Endodermal cell (in vitro differentiated cells): ENCODE results near the gene KATNB1. TPM values are rescaled to one million over a fixed set of nuclear protein-coding genes. Genes with fewer than 3 reads are reported as not detected.
A peak's percentile ranks its signal among the peaks of the same experiment; 100 is the strongest.

ENCODE experiments used
- DNase-seq: peaks from one replicate; pipeline ENCODE4 v3.0.0-alpha.2; 2017
- H3K27ac ChIP-seq: 2 replicates; pipeline ENCODE4 v1.5.1; 2013; ENCODE audit warnings: mild to moderate bottlenecking, low read depth, low read length, moderate library complexity
- H3K27me3 ChIP-seq: 2 replicates; pipeline ENCODE4 v1.6.1; 2013; ENCODE audit warnings: mild to moderate bottlenecking, low read length, moderate library complexity; ENCODE audit not compliant: insufficient read depth, control insufficient read depth, poor library complexity, severe bottlenecking
- H3K36me3 ChIP-seq: 2 replicates; pipeline ENCODE4 v1.7.0; 2013; ENCODE audit warnings: mild to moderate bottlenecking, low read length, moderate library complexity; ENCODE audit not compliant: control insufficient read depth, insufficient read depth
- H3K4me1 ChIP-seq: one replicate; pipeline ENCODE4 v1.7.0; 2013; ENCODE audit warnings: low read length; ENCODE audit not compliant: control insufficient read depth, insufficient read depth
- H3K4me3 ChIP-seq: 2 replicates; pipeline ENCODE4 v1.5.1; 2013; ENCODE audit warnings: mild to moderate bottlenecking, low read length, moderate library complexity
- H3K9ac ChIP-seq: 2 replicates; pipeline ENCODE4 v1.6.1; 2013; ENCODE audit warnings: mild to moderate bottlenecking, low read length, moderate library complexity; ENCODE audit not compliant: poor library complexity, severe bottlenecking; ENCODE audit errors: extremely low read depth
- H3K9me3 ChIP-seq: 2 replicates; pipeline ENCODE4 v1.6.1; 2013; ENCODE audit warnings: mild to moderate bottlenecking, low read length, moderate library complexity; ENCODE audit not compliant: control insufficient read depth
- H3K27ac Mint-ChIP-seq: 2 replicates; pipeline ENCODE4 v1.8.0; 2020; ENCODE audit warnings: mixed read lengths
- H3K27me3 Mint-ChIP-seq: 2 replicates; pipeline ENCODE4 v1.8.0; 2021; ENCODE audit warnings: mild to moderate bottlenecking, mixed read lengths; ENCODE audit not compliant: insufficient read depth
- H3K36me3 Mint-ChIP-seq: 2 replicates; pipeline ENCODE4 v1.8.0; 2020; ENCODE audit warnings: low read depth, mixed read lengths
- H3K4me1 Mint-ChIP-seq: 2 replicates; pipeline ENCODE4 v1.8.0; 2020; ENCODE audit warnings: mixed read lengths
- H3K4me3 Mint-ChIP-seq: 2 replicates; pipeline ENCODE4 v1.8.0; 2020; ENCODE audit warnings: mild to moderate bottlenecking, moderate library complexity, mixed read lengths
- H3K9me3 Mint-ChIP-seq: 2 replicates; pipeline ENCODE4 v1.8.0; 2020; ENCODE audit warnings: mild to moderate bottlenecking, mixed read lengths
- CTCF ChIP-seq: fragments of 200-600 bp; sonication (generic); conservative IDR thresholded peaks from 2 replicates; pipeline ENCODE4 v1.5.0; 2021; ENCODE audit warnings: antibody characterized with exemption, mild to moderate bottlenecking
- WGBS, 2 experiments: methylation state at CpG; one replicate each; pipeline versions ENCODE4 v1.1.5 to v1.1.7; 2013; ENCODE audit warnings: missing lambda C conversion rate in 2 of 2, mixed read lengths in 1 of 2; ENCODE audit not compliant: insufficient coverage in 1 of 2, insufficient read length in 1 of 2; 5-methylcytosine and 5-hydroxymethylcytosine counted together
- total RNA-seq, 2 donors: library from RNA; stranded (reverse); fragmentation: NEBNext Ultra II Directional in 1 of 2; extraction: Animal tissue kit (Norgen Biotek cat#: 25700) in 1 of 2; gene quantifications; 2 replicates in 1 of 2; 3 replicates in 1 of 2; pipeline ENCODE4 v1.2.1, GENCODE V29; 2021

The KATNB1 gene
- total RNA-seq, 2 donors from 2014 or later: 26.1 to 32.4 TPM

- H3K36me3 ChIP-seq: no peaks in the 10 kb centered on the region
- H3K27me3 ChIP-seq: no peaks in the 10 kb centered on the region
- no peaks in the 10 kb centered on the region for H3K27me3 Mint-ChIP-seq
- no peaks in the 10 kb centered on the region for H3K9me3 Mint-ChIP-seq
- H3K27ac Mint-ChIP-seq: no peak overlapping the region
- H3K4me3 Mint-ChIP-seq: no peak overlapping the region
- H3K4me1 Mint-ChIP-seq: peaks cover 3% of the 10 kb centered on the region
- H3K4me1 ChIP-seq: no peaks in the 10 kb centered on the region
- H3K36me3 Mint-ChIP-seq: no peaks in the 10 kb centered on the region
- H3K27ac ChIP-seq: no peak overlapping the region
- no peak overlapping the region for H3K4me3 ChIP-seq
- 73 to 84% methylated on average over 3 of the region's 3 CpGs for WGBS, 2 experiments
- DNase-seq: peak; percentile 82
- peak; percentile 81 for TF ChIP-seq CTCF
- H3K9me3 ChIP-seq: no peaks in the 10 kb centered on the region
- no peak overlapping the region for H3K9ac ChIP-seq
These were observed 15.4 kb upstream of the KATNB1 start for GRCh38 chr16:57720142-57720575.

- no peak overlapping the region for H3K27ac Mint-ChIP-seq
- H3K36me3 Mint-ChIP-seq: no peaks in the 10 kb centered on the region
- TF ChIP-seq CTCF: no peak
These were observed 14.0 kb upstream of the KATNB1 start for GRCh38 chr16:57721356-57722209.

DNA sequence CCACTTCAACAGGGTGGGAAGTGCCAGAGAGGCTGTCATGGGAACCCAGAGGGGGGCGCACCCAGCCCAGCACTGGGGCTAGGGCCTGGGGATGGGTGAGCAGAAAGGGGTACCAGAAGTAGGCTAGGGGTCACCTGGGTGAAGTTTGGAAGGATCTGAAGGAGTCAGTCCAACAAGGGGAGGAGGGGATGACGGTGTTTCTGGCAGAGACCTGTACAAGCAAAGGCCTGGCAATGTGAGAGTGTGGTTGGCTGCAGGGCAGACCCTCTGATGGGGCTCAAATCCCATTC is 13.4 kb upstream of the KATNB1 start:
- Histone ChIP-seq H3K27me3 (no peaks in the 10 kb centered on the region), H3K4me3 (no peak overlapping the region), H3K4me1 (no peaks in the 10 kb centered on the region), H3K9ac (no peak overlapping the region), H3K36me3 (no peaks in the 10 kb centered on the region), H3K9me3 (no peaks in the 10 kb centered on the region), H3K27ac (no peak overlapping the region)
- H3K9me3 Mint-ChIP-seq: no peaks in the 10 kb centered on the region
- no peak overlapping the region for H3K27ac Mint-ChIP-seq
- TF ChIP-seq CTCF: no peak
- peak; percentile 55 for DNase-seq
- no peaks in the 10 kb centered on the region for H3K36me3 Mint-ChIP-seq
- no peak overlapping the region for H3K4me3 Mint-ChIP-seq
- H3K4me1 Mint-ChIP-seq: peaks cover 3% of the 10 kb centered on the region
- WGBS, 2 experiments: 98 to 100% methylated on average over 1 to 2 of the region's 2 CpGs
- no peaks in the 10 kb centered on the region for H3K27me3 Mint-ChIP-seq

More at GRCh38 chr16:57721356-57722209, 14.0 kb upstream of the KATNB1 start:
- Histone ChIP-seq H3K27ac (no peak overlapping the region), H3K27me3 (no peaks in the 10 kb centered on the region), H3K4me1 (no peaks in the 10 kb centered on the region), H3K36me3 (no peaks in the 10 kb centered on the region), H3K4me3 (no peak overlapping the region), H3K9ac (no peak overlapping the region), H3K9me3 (no peaks in the 10 kb centered on the region)
- Mint-ChIP-seq H3K27me3 (no peaks in the 10 kb centered on the region), H3K9me3 (no peaks in the 10 kb centered on the region), H3K4me1 (peaks cover 3% of the 10 kb centered on the region), H3K4me3 (no peak overlapping the region)
- DNase-seq: no peak
- WGBS, 2 experiments: 83 to 84% methylated on average over 8 to 15 of the region's 17 CpGs
